Measurements from ENCODE around the gene ENDOU.
"Not testable (repeated sequence)": the region's sequence is repeated elsewhere in the genome, so short reads cannot be mapped to it uniquely, and the experiment has no call there.

The ENDOU gene

DNA sequence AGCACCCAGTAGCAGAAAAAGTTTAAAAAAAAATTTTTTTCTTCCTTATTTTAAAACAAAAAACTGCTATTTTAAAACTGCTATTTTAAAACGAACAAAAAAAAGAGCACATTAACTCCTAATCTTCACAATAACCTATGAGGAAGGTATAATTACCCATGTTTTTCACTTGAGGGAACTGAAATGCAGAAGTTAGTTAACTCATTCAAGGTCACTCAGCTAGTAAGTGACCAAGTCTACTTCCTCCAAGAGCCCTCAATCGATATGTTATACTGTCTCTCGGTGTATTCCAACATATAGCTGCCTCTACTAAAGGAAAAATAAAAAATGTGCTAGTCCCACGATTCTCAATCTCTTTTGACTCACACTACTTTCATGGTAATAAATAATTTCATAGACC is 27.2 kb downstream of the ENDOU start:
- DNase-seq (ENCODE audit: low read depth in 1 of 2, low spot score in 1 of 2), result no peak

DNA sequence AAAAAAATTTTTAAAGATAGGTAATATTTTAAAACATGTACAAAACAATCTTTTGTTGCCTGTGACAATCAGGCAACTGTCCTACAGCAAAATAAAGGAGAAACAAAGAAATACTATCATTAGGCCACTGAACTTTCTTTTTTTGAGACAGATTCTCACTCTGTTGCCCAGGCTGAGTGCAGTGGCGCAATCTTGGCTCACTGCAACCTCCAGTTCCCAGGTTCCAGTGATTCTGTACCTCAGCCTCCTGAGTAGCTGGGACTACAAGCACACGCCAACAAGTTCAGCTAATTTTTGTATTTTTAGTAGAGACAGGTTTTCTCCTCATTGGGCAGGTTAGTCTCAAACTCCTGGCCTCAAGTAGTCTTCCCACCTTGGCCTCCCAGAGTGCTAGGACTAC is 36.1 kb downstream of the ENDOU start:
- DNase-seq (ENCODE audit: low read depth in 1 of 2, low spot score in 1 of 2), result no peak

DNA sequence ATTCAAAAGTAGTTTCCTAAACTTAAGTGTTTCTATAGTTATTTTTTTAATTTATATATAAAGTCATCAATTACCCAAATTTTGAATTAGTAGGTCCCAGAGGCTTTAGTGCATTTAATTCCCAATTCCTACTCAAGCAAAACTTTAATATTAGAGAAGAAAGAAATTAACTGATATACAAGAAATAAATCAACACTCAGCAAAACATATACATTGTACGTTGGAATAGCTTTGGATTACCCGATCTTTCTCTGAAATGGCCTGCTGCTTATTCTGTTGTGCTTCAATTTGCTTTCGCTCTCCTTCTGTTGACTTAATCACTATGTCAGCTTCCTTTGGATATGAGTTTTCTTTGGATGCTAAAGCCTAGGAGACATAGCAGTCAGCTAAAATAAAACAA is 37.7 kb downstream of the ENDOU start:
- no peak for DNase-seq (ENCODE audit: low read depth in 1 of 2, low spot score in 1 of 2)

DNA sequence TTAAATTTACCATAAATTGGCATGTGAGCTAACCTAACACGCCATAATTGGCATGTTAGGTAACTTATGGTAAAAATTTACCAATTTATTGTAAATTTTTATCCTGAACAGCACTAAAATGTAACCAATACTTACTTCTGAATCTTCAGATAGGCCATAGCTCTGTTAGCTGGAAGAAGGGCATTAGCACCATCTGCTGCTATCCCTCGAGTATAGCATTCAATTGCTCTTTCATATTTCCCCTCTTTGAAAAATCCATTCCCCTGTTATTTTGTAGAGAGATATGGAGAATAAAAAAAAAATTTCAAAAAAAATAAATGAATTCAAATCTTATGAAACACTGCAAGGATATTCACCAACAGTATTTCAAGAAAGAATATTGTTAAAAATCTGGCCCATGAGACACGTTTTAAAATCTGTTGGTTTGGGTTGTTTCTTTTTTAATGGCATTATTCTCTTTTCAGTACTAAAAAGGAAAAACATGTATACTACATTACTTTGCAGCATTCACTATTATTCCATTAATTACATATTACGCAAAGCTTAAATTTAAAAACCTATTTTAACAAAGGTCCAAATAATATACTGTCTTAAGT is 38.5 kb downstream of the ENDOU start:
- DNase-seq (ENCODE audit: low read depth in 1 of 2, low spot score in 1 of 2), result no peak

DNA sequence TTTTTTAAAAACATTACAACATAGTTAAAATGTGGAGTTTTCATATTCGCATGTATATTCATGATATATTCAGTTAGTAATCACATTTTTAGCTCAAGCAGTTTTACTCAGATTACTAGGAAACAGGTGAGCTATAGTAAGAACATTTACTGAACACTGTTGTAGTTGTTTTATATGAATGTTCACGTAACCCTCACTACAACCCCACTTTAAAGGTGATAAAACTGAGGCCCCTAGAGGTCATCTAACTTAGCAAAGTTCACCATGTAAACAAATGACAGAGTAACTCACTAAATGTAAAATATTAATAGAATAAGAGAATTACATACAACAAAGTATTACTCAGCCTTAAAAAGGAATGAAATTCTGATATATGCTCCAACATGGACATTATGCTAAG is 45.5 kb downstream of the ENDOU start:
- no peak for DNase-seq (ENCODE audit: low read depth in 1 of 2, low spot score in 1 of 2)

DNA sequence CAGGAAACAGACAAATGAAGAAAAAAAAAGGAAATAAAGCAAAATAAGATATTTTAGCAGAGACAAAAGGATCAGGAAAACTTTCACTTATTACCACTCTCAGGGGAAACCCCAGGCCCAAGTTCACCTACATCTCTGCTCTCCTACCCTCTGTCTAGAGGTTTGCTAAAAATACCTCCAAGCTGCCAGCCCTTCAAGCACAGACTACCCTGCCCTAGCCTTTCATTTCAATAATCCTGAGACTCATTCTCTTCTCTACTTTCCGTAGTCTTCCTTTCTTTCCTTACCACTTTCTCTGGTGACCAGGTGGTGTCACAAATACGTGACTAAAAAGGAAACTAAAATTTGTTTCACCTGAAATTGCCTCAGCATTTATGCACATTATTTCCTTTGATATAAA is 53.2 kb downstream of the ENDOU start:
- DNase-seq (ENCODE audit: low read depth in 1 of 2, low spot score in 1 of 2), result no peak

DNA sequence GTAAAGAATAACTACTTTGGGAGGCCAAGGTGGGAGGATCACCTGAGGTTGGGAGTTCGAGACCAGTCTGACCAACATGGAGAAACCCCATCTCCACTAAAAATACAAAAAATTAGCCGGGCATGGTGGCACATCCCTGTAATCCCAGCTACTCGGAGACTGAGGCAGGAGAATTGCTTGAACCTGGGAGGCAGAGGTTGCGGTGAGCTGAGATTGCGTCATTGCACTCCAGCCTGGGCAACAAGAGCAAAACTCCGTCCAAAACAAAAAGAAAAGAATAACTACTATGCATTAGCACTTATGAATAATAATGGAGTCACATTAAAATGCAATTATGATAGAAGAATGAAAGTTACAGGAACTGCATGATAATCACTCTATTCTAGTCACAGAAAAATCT is 57.4 kb downstream of the ENDOU start:
- DNase-seq (ENCODE audit: low read depth in 1 of 2, low spot score in 1 of 2), result not testable (repeated sequence)
